ENCODE measurements around the gene RBCK1.

The RBCK1 gene

DNA sequence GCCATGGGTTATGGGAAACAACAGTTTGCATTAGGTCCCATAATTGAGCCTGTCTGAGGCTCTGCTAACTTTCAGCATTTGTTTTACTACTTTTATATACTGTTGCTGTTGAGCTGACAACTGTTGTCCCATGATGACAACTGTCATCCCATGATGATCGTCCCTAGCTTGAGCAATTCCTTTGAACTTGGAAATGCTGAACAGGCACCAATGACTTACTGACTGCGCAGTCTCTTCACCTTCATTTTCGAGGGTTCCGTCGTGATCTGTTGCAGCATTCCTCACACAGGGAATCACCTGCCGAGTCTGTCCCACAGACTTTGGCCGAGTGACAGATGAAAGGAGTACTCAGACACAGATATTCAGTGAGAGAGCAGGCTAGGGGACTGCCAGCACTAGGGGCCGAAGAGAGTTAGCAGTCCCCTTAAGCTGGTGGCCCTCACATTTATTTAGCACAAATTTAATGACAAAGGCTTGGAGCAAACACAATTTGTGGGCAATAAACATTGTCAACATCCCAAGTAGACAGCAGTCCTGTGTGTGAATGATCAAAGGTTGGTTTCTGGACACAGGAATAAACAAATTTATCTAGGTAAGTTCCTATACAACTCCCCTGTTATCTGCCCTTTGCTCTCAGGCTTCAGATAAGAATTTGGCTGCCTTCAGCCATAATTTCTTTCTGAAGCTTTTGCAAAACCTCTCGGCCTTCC lies 64.2 kb downstream of the RBCK1 start:
- Histone ChIP-seq H3K27me3 (replicated peaks; ENCODE audit: insufficient read depth, low read length) (no peaks in the 10 kb centered on the region), H3K36me3 (replicated peaks; ENCODE audit: insufficient read depth, low read length) (no peaks in the 10 kb centered on the region), H3K4me3 (ENCODE audit: low read length) (no peak overlapping the region), H4K20me1 (ENCODE audit: insufficient read depth, low read length) (no peaks in the 10 kb centered on the region), H3K79me2 (ENCODE audit: low read length) (no peaks in the 10 kb centered on the region), H2AFZ (ENCODE audit: low read length) (no peak overlapping the region), H3K4me2 (ENCODE audit: low read depth, low read length) (no peak overlapping the region), H3K9me2 (replicated peaks; ENCODE audit: insufficient read depth, low read length) (no peaks in the 10 kb centered on the region), H3K4me1 (ENCODE audit: low read length) (no peaks in the 10 kb centered on the region), H3F3A (ENCODE audit: insufficient read depth, low read length) (no peaks in the 10 kb centered on the region), H3K9ac (ENCODE audit: low read length) (no peak overlapping the region), H3K27ac (ENCODE audit: low read length) (no peak overlapping the region), H3K9me3 (replicated peaks; ENCODE audit: insufficient read depth, low read length) (no peaks in the 10 kb centered on the region)
- TF ChIP-seq EZH2 (optimal IDR thresholded peaks at IDR 0.05; ENCODE audit: low read depth, low read length) (no peak), EZH2phosphoT487 (IDR thresholded peaks at IDR 0.05; ENCODE audit: low read length) (no peak)
- TF ChIP-seq, protein P1, sequence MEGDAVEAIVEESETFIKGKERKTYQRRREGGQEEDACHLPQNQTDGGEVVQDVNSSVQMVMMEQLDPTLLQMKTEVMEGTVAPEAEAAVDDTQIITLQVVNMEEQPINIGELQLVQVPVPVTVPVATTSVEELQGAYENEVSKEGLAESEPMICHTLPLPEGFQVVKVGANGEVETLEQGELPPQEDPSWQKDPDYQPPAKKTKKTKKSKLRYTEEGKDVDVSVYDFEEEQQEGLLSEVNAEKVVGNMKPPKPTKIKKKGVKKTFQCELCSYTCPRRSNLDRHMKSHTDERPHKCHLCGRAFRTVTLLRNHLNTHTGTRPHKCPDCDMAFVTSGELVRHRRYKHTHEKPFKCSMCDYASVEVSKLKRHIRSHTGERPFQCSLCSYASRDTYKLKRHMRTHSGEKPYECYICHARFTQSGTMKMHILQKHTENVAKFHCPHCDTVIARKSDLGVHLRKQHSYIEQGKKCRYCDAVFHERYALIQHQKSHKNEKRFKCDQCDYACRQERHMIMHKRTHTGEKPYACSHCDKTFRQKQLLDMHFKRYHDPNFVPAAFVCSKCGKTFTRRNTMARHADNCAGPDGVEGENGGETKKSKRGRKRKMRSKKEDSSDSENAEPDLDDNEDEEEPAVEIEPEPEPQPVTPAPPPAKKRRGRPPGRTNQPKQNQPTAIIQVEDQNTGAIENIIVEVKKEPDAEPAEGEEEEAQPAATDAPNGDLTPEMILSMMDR (IDR thresholded peaks at IDR 0.05; ENCODE audit: low read length), result no peak
- no peak for DNase-seq

DNA sequence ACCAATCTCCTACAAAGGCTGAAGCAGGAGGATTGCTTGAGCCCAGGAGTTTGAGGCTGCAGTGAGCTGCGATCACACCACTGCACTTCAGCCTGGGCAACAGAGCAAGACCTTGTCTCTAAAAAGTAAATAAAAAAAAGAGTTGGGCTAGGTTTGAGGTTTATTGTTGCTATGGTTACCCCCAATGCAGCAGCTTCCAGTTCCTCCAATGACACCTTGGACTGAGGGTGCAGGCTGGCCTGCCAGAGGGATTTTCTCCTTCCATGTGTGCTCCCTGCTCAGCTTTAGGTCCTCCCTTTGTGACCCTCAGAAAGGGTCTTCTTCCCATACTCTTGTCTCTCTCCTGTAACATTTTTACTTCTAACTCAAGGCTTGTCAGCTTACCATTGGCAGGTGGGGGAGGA lies 64.8 kb downstream of the RBCK1 start:
- H3K27ac ChIP-seq (ENCODE audit: low read length), result no peak overlapping the region
- no peaks in the 10 kb centered on the region for H3K36me3 ChIP-seq (replicated peaks; ENCODE audit: insufficient read depth, low read length)
- H3K27me3 ChIP-seq (replicated peaks; ENCODE audit: insufficient read depth, low read length), result no peaks in the 10 kb centered on the region
- no peaks in the 10 kb centered on the region for H3K79me2 ChIP-seq (ENCODE audit: low read length)
- no peaks in the 10 kb centered on the region for H3K9me2 ChIP-seq (replicated peaks; ENCODE audit: insufficient read depth, low read length)
- H2AFZ ChIP-seq (ENCODE audit: low read length), result no peak overlapping the region
- H3F3A ChIP-seq (ENCODE audit: insufficient read depth, low read length), result no peaks in the 10 kb centered on the region
- DNase-seq, result no peak
- no peak overlapping the region for H3K4me2 ChIP-seq (ENCODE audit: low read depth, low read length)
- H3K9ac ChIP-seq (ENCODE audit: low read length), result no peak overlapping the region
- H4K20me1 ChIP-seq (ENCODE audit: insufficient read depth, low read length), result no peaks in the 10 kb centered on the region
- H3K4me3 ChIP-seq (ENCODE audit: low read length), result no peak overlapping the region
- H3K9me3 ChIP-seq (replicated peaks; ENCODE audit: insufficient read depth, low read length), result no peaks in the 10 kb centered on the region
- no peaks in the 10 kb centered on the region for H3K4me1 ChIP-seq (ENCODE audit: low read length)
- TF ChIP-seq, protein P1 (IDR thresholded peaks at IDR 0.05; ENCODE audit: low read length), result no peak
- TF ChIP-seq EZH2 (optimal IDR thresholded peaks at IDR 0.05; ENCODE audit: low read depth, low read length) (no peak), EZH2phosphoT487 (IDR thresholded peaks at IDR 0.05; ENCODE audit: low read length) (no peak)

DNA sequence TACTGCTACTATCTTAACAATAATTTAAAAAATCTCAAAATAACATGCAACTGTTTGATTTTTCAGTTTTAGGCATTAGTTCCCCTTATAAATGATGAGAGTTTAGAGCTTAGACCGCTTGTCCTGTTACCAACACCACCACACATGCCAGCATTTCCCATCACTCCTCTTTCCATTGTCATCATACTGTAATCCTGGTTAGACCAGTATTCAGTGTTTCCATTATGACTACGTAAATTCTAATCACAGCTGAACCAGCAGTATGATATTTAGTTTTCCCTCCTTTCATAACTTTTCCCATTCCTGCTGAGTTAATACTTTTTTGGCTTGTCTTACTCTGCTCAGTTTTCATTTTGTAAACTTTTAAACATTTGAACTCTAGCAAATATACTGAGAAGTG lies 66.5 kb downstream of the RBCK1 start:
- DNase-seq, result no peak

More for the DNA sequence above, 66.5 kb downstream of the RBCK1 start:
- H3K36me3 ChIP-seq (replicated peaks; ENCODE audit: insufficient read depth, low read length), result 0 out of 2 replicates have a peak, but pooled peaks cover 2% of the 10 kb centered on the region
- H3F3A ChIP-seq (ENCODE audit: insufficient read depth, low read length), result 0 out of 2 replicates have a peak, but pooled peaks cover 6% of the 10 kb centered on the region
- H3K9me3 ChIP-seq (replicated peaks; ENCODE audit: insufficient read depth, low read length), result no peaks in the 10 kb centered on the region
- no peaks in the 10 kb centered on the region for H3K9me2 ChIP-seq (replicated peaks; ENCODE audit: insufficient read depth, low read length)
- H3K4me3 ChIP-seq (ENCODE audit: low read length), result no peak overlapping the region
- no peaks in the 10 kb centered on the region for H3K27me3 ChIP-seq (replicated peaks; ENCODE audit: insufficient read depth, low read length)
- no peak overlapping the region for H3K27ac ChIP-seq (ENCODE audit: low read length)
- H4K20me1 ChIP-seq (ENCODE audit: insufficient read depth, low read length), result 0 out of 2 replicates have a peak, but pooled peaks cover 3% of the 10 kb centered on the region
- no peak overlapping the region for H2AFZ ChIP-seq (ENCODE audit: low read length)
- H3K4me1 ChIP-seq (ENCODE audit: low read length), result no peaks in the 10 kb centered on the region
- H3K4me2 ChIP-seq (ENCODE audit: low read depth, low read length), result no peak overlapping the region
- H3K79me2 ChIP-seq (ENCODE audit: low read length), result no peaks in the 10 kb centered on the region
- TF ChIP-seq EZH2phosphoT487 (IDR thresholded peaks at IDR 0.05; ENCODE audit: low read length), result no peak
- TF ChIP-seq, protein P1 (IDR thresholded peaks at IDR 0.05; ENCODE audit: low read length), result no peak
- no peak for TF ChIP-seq EZH2 (optimal IDR thresholded peaks at IDR 0.05; ENCODE audit: low read depth, low read length)
- no peak overlapping the region for H3K9ac ChIP-seq (ENCODE audit: low read length)
